GM23248 (cell line): ENCODE measurements around the gene ARHGAP10. TPM values are rescaled to one million over a fixed set of nuclear protein-coding genes. Genes with fewer than 3 reads are reported as not detected.

Source experiments
- DNase-seq: peaks from one replicate; pipeline ENCODE4 v3.0.0-alpha.2; 2015
- H2AFZ ChIP-seq: fragments of 200-600 bp; sonication (generic); 2 replicates; pipeline ENCODE4 v1.6.1; 2016; ENCODE audit warnings: antibody characterized with exemption
- H3F3A ChIP-seq: fragments of 200-600 bp; sonication (generic); 2 replicates; pipeline ENCODE4 v1.6.1; 2016; ENCODE audit warnings: mild to moderate bottlenecking, antibody characterized with exemption, mixed run types; ENCODE audit not compliant: insufficient read depth
- H3K27ac ChIP-seq: fragments of 200-600 bp; sonication (generic); 2 replicates; pipeline ENCODE4 v1.5.1; 2016; ENCODE audit warnings: mild to moderate bottlenecking
- H3K27me3 ChIP-seq: fragments of 200-600 bp; sonication (generic); replicated peaks from 2 replicates; pipeline ENCODE4 v1.6.1; 2016; ENCODE audit warnings: mild to moderate bottlenecking; ENCODE audit not compliant: insufficient read depth
- H3K36me3 ChIP-seq: fragments of 200-600 bp; sonication (generic); 2 replicates; pipeline ENCODE4 v1.6.1; 2016; ENCODE audit warnings: low read depth, mild to moderate bottlenecking
- H3K4me1 ChIP-seq: fragments of 200-600 bp; sonication (generic); 2 replicates; pipeline ENCODE4 v1.6.1; 2016; ENCODE audit warnings: mild to moderate bottlenecking; ENCODE audit not compliant: insufficient read depth
- H3K4me2 ChIP-seq: fragments of 200-600 bp; sonication (generic); one replicate; pipeline ENCODE4 v1.6.1; 2016; ENCODE audit warnings: mild to moderate bottlenecking; ENCODE audit not compliant: unreplicated experiment
- H3K4me3 ChIP-seq: fragments of 200-600 bp; sonication (generic); 2 replicates; pipeline ENCODE4 v1.5.1; 2016; ENCODE audit warnings: mild to moderate bottlenecking
- H3K79me2 ChIP-seq: fragments of 200-600 bp; sonication (generic); 2 replicates; pipeline ENCODE4 v1.6.1; 2016; ENCODE audit warnings: mild to moderate bottlenecking; ENCODE audit not compliant: insufficient read depth
- H3K9ac ChIP-seq: fragments of 200-600 bp; sonication (generic); 2 replicates; pipeline ENCODE4 v1.6.1; 2016; ENCODE audit warnings: mild to moderate bottlenecking
- H3K9me2 ChIP-seq: fragments of 200-600 bp; sonication (generic); 2 replicates; pipeline ENCODE4 v1.6.1; 2016; ENCODE audit warnings: mixed run types, mild to moderate bottlenecking, moderate library complexity; ENCODE audit not compliant: insufficient read depth
- H3K9me3 ChIP-seq: fragments of 200-600 bp; sonication (generic); one replicate; pipeline ENCODE4 v1.6.1; 2017; ENCODE audit warnings: low read depth
- H4K20me1 ChIP-seq: fragments of 200-600 bp; sonication (generic); 2 replicates; pipeline ENCODE4 v1.6.0; 2016; ENCODE audit not compliant: insufficient read depth
- EZH2 ChIP-seq: fragments of 200-600 bp; sonication (generic); IDR thresholded peaks from 2 replicates; pipeline ENCODE4 v1.6.1; 2018; ENCODE audit warnings: antibody characterized with exemption, mild to moderate bottlenecking; ENCODE audit not compliant: insufficient read depth, poor library complexity, severe bottlenecking
- EZH2phosphoT487 ChIP-seq: fragments of 200-600 bp; sonication (generic); IDR thresholded peaks from 2 replicates; pipeline ENCODE4 v1.6.1; 2018; ENCODE audit warnings: antibody characterized with exemption, moderate library complexity, mild to moderate bottlenecking, low read depth; ENCODE audit not compliant: insufficient read depth
- WGBS, 2 experiments: methylation state at CpG; one replicate each; pipeline ENCODE4 v1.1.6; 2015 to 2017; ENCODE audit warnings: low lambda C conversion rate in 2 of 2, low coverage in 1 of 2; ENCODE audit errors: missing lambda C conversion rate in 2 of 2; 5-methylcytosine and 5-hydroxymethylcytosine counted together
- in situ Hi-C: fragments of 300-500 bp; cut with MboI; formaldehyde crosslinking; loops from 2 replicates; pipeline ENCODE4 v1.15.0; 2020
- polyA plus RNA-seq: library from polyadenylated mRNA; unstranded; fragments of >200 nt; fragmentation: Nextera tagmentation; extraction: Ambion mirVana; gene quantifications from 2 replicates; pipeline ENCODE4 v1.2.1, GENCODE V29; 2016
- total RNA-seq: library from RNA; depleted of rRNA; stranded (reverse); fragments of >200 nt; shearing (Covaris generic); gene quantifications from 2 replicates; pipeline ENCODE4 v1.2.3, GENCODE V29; 2014

Gene ARHGAP10
- total and polyA plus RNA-seq, 2 experiments from 2014 or later, result 19.5 to 24.8 TPM

DNA sequence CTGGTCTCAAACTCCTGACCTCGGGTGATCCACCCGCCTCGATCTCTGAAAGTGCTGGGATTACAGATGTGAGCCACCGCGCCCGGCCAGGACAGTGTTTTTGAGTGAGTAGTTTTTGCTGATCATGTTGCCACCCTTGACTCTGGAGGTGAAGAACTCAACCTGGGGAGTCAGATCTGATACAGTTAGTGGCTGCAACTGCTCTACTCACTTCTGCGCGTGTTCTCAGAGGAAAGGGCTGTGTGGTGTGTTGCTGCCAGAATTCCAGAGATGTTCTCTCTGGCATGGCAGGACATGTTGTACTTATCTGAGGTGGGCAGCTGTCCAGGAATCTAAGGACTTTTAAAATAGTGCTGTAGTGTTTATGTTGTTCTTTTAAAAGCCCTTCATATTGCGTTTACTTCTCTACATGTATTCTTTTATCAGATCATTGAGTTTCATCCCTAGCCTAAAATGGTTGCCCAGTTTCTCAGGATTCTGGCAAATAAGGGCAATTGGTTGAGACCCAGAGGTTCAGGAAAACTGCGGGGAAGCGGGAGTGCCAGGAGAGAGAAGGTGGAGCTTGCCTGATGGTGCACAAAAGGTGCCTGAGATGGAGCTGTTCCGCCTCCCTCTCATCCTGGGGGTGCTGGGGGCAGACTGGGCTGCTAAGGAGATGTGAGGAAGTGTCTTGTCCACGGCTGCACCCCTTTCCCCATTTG lies 97.7 kb downstream of the ARHGAP10 start:
- TF ChIP-seq EZH2phosphoT487, result no peak
- no peak for TF ChIP-seq EZH2
- peak; percentile 10 for DNase-seq
- Histone ChIP-seq H3K79me2 (peaks cover 62% of the 10 kb centered on the region), H3K9ac (no peak overlapping the region), H3K27ac (no peak overlapping the region), H2AFZ (no peak overlapping the region), H3K36me3 (no peaks in the 10 kb centered on the region), H3K4me1 (peaks cover 44% of the 10 kb centered on the region), H3K4me3 (no peak overlapping the region), H3K4me2 (no peak overlapping the region), H3F3A (peaks cover 53% of the 10 kb centered on the region), H3K9me3 (no peaks in the 10 kb centered on the region), H3K9me2 (no peaks in the 10 kb centered on the region), H4K20me1 (no peaks in the 10 kb centered on the region), H3K27me3 (no peaks in the 10 kb centered on the region)
- 75 to 78% methylated on average over 13 of the region's 13 CpGs for WGBS, 2 experiments
- in situ Hi-C loops, result no loop called here

DNA sequence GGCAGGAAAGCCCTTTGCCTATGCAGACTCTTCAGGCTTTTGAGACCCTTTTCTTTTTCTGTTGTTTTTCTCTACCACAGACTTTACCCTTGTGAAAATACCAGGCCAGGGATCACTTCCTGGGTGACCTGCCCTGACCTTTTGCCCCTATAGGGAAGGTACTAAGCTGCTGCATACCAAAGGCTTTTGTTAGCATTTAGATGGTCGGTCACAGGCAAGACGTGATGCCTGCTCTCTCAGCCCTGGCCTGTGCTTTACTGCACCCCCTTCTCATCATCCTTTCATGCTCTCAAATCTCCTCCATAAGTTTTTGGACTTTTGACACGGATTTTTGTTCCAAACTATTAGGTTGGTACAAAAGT lies 98.2 kb downstream of the ARHGAP10 start:
- Histone ChIP-seq H3K27ac (no peak overlapping the region), H3K9ac (no peak overlapping the region), H3F3A (peaks cover 53% of the 10 kb centered on the region)

DNA sequence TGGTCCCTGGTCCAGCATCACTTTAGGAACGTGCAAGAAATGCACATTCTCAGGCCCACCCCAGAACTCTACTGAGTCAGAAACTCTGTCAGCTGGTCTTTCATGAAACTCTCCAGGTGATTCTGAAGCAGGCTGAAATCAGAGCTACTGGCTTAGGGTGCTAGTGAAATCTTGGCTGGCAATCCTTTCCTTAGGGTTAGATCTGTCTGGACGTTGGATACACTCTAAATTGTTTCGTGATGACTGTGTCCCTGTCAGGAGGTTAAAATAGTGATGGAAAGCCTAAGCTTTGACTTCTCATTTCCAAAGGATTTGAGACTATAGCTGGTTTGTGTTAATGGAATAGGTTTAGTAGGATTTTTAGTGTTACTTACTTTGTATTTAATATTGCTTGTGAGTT lies 99.1 kb downstream of the ARHGAP10 start:
- WGBS, 2 experiments, result 0 to 4% methylated on average over 3 of the region's 3 CpGs
- Histone ChIP-seq H3F3A (peaks cover 53% of the 10 kb centered on the region), H2AFZ (no peak overlapping the region), H3K4me1 (peaks cover 43% of the 10 kb centered on the region), H3K27me3 (no peaks in the 10 kb centered on the region), H3K27ac (peak overlapping the region; percentile 92), H3K36me3 (no peaks in the 10 kb centered on the region), H3K4me2 (peak overlapping the region; percentile 65), H3K9me3 (no peaks in the 10 kb centered on the region), H4K20me1 (no peaks in the 10 kb centered on the region), H3K4me3 (peak overlapping the region; percentile 53), H3K9me2 (no peaks in the 10 kb centered on the region), H3K79me2 (peaks cover 72% of the 10 kb centered on the region), H3K9ac (peak overlapping the region; percentile 65)
- TF ChIP-seq EZH2 (no peak), EZH2phosphoT487 (no peak)
- in situ Hi-C loops, result no loop called here
- DNase-seq, result peak; percentile 70

More for the DNA sequence above, 98.2 kb downstream of the ARHGAP10 start:
- no peak for DNase-seq
- H3K27me3 ChIP-seq, result no peaks in the 10 kb centered on the region
- H3K9me3 ChIP-seq, result no peaks in the 10 kb centered on the region
- H3K4me1 ChIP-seq, result peaks cover 44% of the 10 kb centered on the region
- in situ Hi-C loops, result no loop called here
- no peaks in the 10 kb centered on the region for H3K9me2 ChIP-seq
- H3K4me2 ChIP-seq, result no peak overlapping the region
- TF ChIP-seq EZH2phosphoT487 (no peak), EZH2 (no peak)
- H4K20me1 ChIP-seq, result no peaks in the 10 kb centered on the region
- WGBS, 2 experiments, result 77 to 80% methylated on average over 3 of the region's 3 CpGs
- no peak overlapping the region for H3K4me3 ChIP-seq
- peaks cover 67% of the 10 kb centered on the region for H3K79me2 ChIP-seq
- no peak overlapping the region for H2AFZ ChIP-seq
- no peaks in the 10 kb centered on the region for H3K36me3 ChIP-seq

DNA sequence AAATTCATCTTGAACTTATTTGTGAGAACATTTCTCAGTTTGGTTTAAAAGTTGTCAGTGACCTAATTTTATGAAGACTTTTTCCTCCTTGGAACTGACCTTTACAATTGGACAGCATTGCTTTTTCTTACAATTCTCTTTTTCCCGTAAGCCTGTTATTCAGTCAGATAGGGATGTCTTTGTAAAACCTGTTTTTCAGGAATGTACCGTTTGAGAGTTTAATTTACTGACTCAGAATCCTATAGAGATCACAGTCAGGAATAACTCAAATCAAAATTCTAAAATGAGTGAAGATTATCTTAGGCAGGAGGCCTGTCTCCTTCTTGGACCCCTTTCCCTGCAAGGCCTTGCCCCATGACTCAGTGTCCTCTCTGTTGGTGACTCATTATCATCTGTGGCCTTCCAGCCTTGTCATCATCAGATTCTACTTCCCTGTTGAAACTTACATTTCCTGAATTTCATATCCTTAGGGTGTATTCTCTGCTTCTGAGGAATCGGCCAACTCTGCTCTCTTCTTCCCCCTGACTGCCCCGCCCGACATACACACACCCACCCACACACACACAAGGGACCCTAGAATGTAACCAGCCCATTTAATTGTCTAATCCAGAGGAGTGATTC lies 99.8 kb downstream of the ARHGAP10 start:
- no peaks in the 10 kb centered on the region for H3K27me3 ChIP-seq
- no peak for TF ChIP-seq EZH2phosphoT487
- no peak for TF ChIP-seq EZH2
- H3K4me1 ChIP-seq, result peaks cover 48% of the 10 kb centered on the region
- H4K20me1 ChIP-seq, result no peaks in the 10 kb centered on the region
- H3K36me3 ChIP-seq, result no peaks in the 10 kb centered on the region
- H3K9ac ChIP-seq, result peak overlapping the region; percentile 65
- H3K4me2 ChIP-seq, result peak overlapping the region; percentile 65
- peak overlapping the region; percentile 92 for H3K27ac ChIP-seq
- H3K9me3 ChIP-seq, result no peaks in the 10 kb centered on the region
- peaks cover 53% of the 10 kb centered on the region for H3F3A ChIP-seq
- peak overlapping the region; percentile 53 for H3K4me3 ChIP-seq
- peaks cover 72% of the 10 kb centered on the region for H3K79me2 ChIP-seq
- H2AFZ ChIP-seq, result no peak overlapping the region
- no peaks in the 10 kb centered on the region for H3K9me2 ChIP-seq
- DNase-seq, result peak; percentile 95
- in situ Hi-C loops, result no loop called here
- WGBS, 2 experiments, result 1 to 5% methylated on average over 5 of the region's 5 CpGs
